ENCODE measurements around the gene GTF2E1.

GRCh38 chr3:120824613-120825012 is 82.1 kb downstream of the GTF2E1 start:
- TF ChIP-seq POLR2A (IDR thresholded peaks at IDR 0.05) (no peak), CTCF (IDR thresholded peaks at IDR 0.05) (no peak), POLR2AphosphoS5 (IDR thresholded peaks at IDR 0.05) (no peak), EP300 (IDR thresholded peaks at IDR 0.05; ENCODE audit: low read depth) (no peak)
